SK-N-SH (cell line): Measurements from ENCODE around the gene RASSF3. TPM values are rescaled to one million over a fixed set of nuclear protein-coding genes. Genes with fewer than 3 reads are reported as not detected.

Experiments
- CTCF ChIA-PET: fragments of 300-600, 350-600 bp; formaldehyde crosslinking; extraction: SDS; loops from one replicate; lab custom pipeline; 2021; lab: Yijun Ruan, JAX
- POLR2A ChIA-PET: fragments of 350-600 bp; sonication (Branson Sonifier 250); formaldehyde crosslinking; extraction: SDS; loops from one replicate; lab custom pipeline; 2020; ENCODE audit warnings: antibody characterized with exemption, inconsistent platforms; lab: Yijun Ruan, JAX
- DNase-seq: peaks from one replicate; pipeline ENCODE4 v3.0.0; 2012
- H2AFZ ChIP-seq: fragments of 200-600 bp; sonication (generic); 2 replicates; pipeline ENCODE4 v1.8.1; 2016; ENCODE audit warnings: antibody characterized with exemption, mild to moderate bottlenecking, low read depth
- H3F3A ChIP-seq: fragments of 200-600 bp; sonication (generic); replicated peaks from 2 replicates; pipeline ENCODE3; 2016; ENCODE audit warnings: antibody characterized with exemption, mild to moderate bottlenecking; ENCODE audit not compliant: insufficient read depth
- H3K27ac ChIP-seq, 2 experiments: fragments of 200-500 bp in 1 of 2; fragments of 200-600 bp in 1 of 2; sonication (Bioruptor generic) in 1 of 2; sonication (generic), shearing (Covaris generic) in 1 of 2; 2 replicates each; pipeline versions ENCODE4 v1.5.1 to v1.6.1; 2014 to 2016; ENCODE audit warnings: low read depth in 2 of 2, inconsistent platforms in 1 of 2, low read length in 1 of 2, mild to moderate bottlenecking in 1 of 2, mixed read lengths in 1 of 2
- H3K27me3 ChIP-seq: fragments of 200-600 bp; sonication (generic), shearing (Covaris generic); 2 replicates; pipeline ENCODE4 v1.6.1; 2016; ENCODE audit warnings: mixed run types; ENCODE audit not compliant: insufficient read depth
- H3K36me3 ChIP-seq, 2 experiments: fragments of 200-500 bp in 1 of 2; fragments of 200-600 bp in 1 of 2; sonication (Bioruptor generic) in 1 of 2; sonication (generic) in 1 of 2; replicated peaks in 1 of 2; 2 replicates each; pipeline versions ENCODE3 to v1.5.1; 2014 to 2016; ENCODE audit warnings: low read length in 1 of 2, mild to moderate bottlenecking in 1 of 2; ENCODE audit not compliant: insufficient read depth in 2 of 2, control insufficient read depth in 1 of 2
- H3K4me1 ChIP-seq, 2 experiments: fragments of 200-500 bp in 1 of 2; fragments of 200-600 bp in 1 of 2; sonication (Bioruptor generic) in 1 of 2; sonication (generic), shearing (Covaris generic) in 1 of 2; 2 replicates each; pipeline versions ENCODE4 v1.5.1 to v1.6.1; 2014 to 2016; ENCODE audit warnings: low read depth in 1 of 2, low read length in 1 of 2, mixed run types in 1 of 2; ENCODE audit not compliant: insufficient read depth in 2 of 2, control insufficient read depth in 1 of 2
- H3K4me2 ChIP-seq: fragments of 200-600 bp; sonication (generic), shearing (Covaris generic); 2 replicates; pipeline ENCODE4 v1.6.1; 2017; ENCODE audit warnings: mixed run types
- H3K4me3 ChIP-seq, 2 experiments: fragments of 200-500 bp in 1 of 2; fragments of 200-600 bp in 1 of 2; sonication (Bioruptor generic) in 1 of 2; sonication (generic), shearing (Covaris generic) in 1 of 2; 2 replicates each; pipeline versions ENCODE4 v1.5.1 to v1.8.1; 2014 to 2016; ENCODE audit warnings: low read depth in 2 of 2, inconsistent platforms in 1 of 2, low read length in 1 of 2, mild to moderate bottlenecking in 1 of 2, mixed read lengths in 1 of 2, moderate library complexity in 1 of 2
- H3K79me2 ChIP-seq: fragments of 200-600 bp; sonication (generic); 2 replicates; pipeline ENCODE4 v1.8.1; 2017; ENCODE audit warnings: mild to moderate bottlenecking; ENCODE audit not compliant: insufficient read depth
- H3K9ac ChIP-seq: fragments of 200-600 bp; sonication (generic); 2 replicates; pipeline ENCODE4 v1.6.1; 2017; ENCODE audit warnings: mixed run types
- H3K9me2 ChIP-seq: fragments of 200-600 bp; sonication (generic); 2 replicates; pipeline ENCODE4 v1.6.1; 2017; ENCODE audit warnings: mixed run types
- H3K9me3 ChIP-seq: fragments of 200-600 bp; sonication (generic); 2 replicates; pipeline ENCODE4 v1.6.1; 2017; ENCODE audit warnings: mixed run types, mild to moderate bottlenecking, moderate library complexity
- H4K20me1 ChIP-seq: fragments of 200-600 bp; sonication (generic); 2 replicates; pipeline ENCODE4 v1.6.1; 2017; ENCODE audit warnings: mild to moderate bottlenecking, mixed run types; ENCODE audit not compliant: insufficient read depth
- CHD2 ChIP-seq: fragments of 150-350 bp; IDR thresholded peaks from 2 replicates; pipeline ENCODE4 v1.6.1; 2018; ENCODE audit warnings: low read length; ENCODE audit not compliant: partially characterized antibody
- ELF1 ChIP-seq: IDR thresholded peaks from 2 replicates; pipeline ENCODE4 v1.4.0; 2012
- EP300 ChIP-seq, 2 experiments: IDR thresholded peaks; 2 replicates each; pipeline versions ENCODE4 v1.4.0 to v1.6.1; 2012; ENCODE audit warnings: borderline replicate concordance in 1 of 2, low read depth in 1 of 2, low read length in 1 of 2
- EZH2phosphoT487 ChIP-seq: fragments of 200-600 bp; sonication (generic); IDR thresholded peaks from 2 replicates; pipeline ENCODE4 v1.6.1; 2017; ENCODE audit warnings: low read depth, mixed run types, mild to moderate bottlenecking, antibody characterized with exemption, moderate library complexity, borderline replicate concordance
- GABPA ChIP-seq: IDR thresholded peaks from 2 replicates; pipeline ENCODE4 v1.4.0; 2012; ENCODE audit warnings: low read depth, mild to moderate bottlenecking
- GATA2 ChIP-seq: sonication (generic); formaldehyde crosslinking; IDR thresholded peaks from 2 replicates; pipeline ENCODE4 v1.5.0; 2020; ENCODE audit warnings: mild to moderate bottlenecking, missing genetic modification reagents
- IRF3 ChIP-seq: fragments of 150-350 bp; IDR thresholded peaks from 2 replicates; pipeline ENCODE4 v1.6.1; 2016; ENCODE audit warnings: mild to moderate bottlenecking, low read depth, low read length
- JUND ChIP-seq: IDR thresholded peaks from 2 replicates; pipeline ENCODE4 v1.4.0; 2012
- MAX ChIP-seq: IDR thresholded peaks from 2 replicates; pipeline ENCODE4 v1.4.0; 2012; ENCODE audit warnings: low read depth
- MXI1 ChIP-seq: IDR thresholded peaks from 2 replicates; pipeline ENCODE4 v1.6.1; 2012; ENCODE audit warnings: mild to moderate bottlenecking, low read depth, low read length, improper control_type of control experiment
- NRF1 ChIP-seq: IDR thresholded peaks from 2 replicates; pipeline ENCODE4 v1.6.1; 2012; ENCODE audit warnings: low read depth, mild to moderate bottlenecking, low read length
- POLR2AphosphoS5 ChIP-seq: IDR thresholded peaks from 2 replicates; pipeline ENCODE4 v1.6.1; 2012; ENCODE audit warnings: low read depth, low read length
- RAD21 ChIP-seq: IDR thresholded peaks from 2 replicates; pipeline ENCODE4 v1.6.1; 2012; ENCODE audit warnings: mild to moderate bottlenecking, low read length
- RCOR1 ChIP-seq: fragments of 150-350 bp; IDR thresholded peaks from 2 replicates; pipeline ENCODE4 v1.6.1; 2017; ENCODE audit warnings: antibody characterized with exemption, low read length
- REST ChIP-seq: IDR thresholded peaks from 2 replicates; pipeline ENCODE4 v1.6.1; 2012; ENCODE audit warnings: mild to moderate bottlenecking, low read depth, low read length, moderate library complexity
- SIN3A ChIP-seq: IDR thresholded peaks from 2 replicates; pipeline ENCODE4 v1.6.1; 2012; ENCODE audit warnings: low read depth, mild to moderate bottlenecking, low read length, moderate library complexity, borderline replicate concordance
- TCF12 ChIP-seq: IDR thresholded peaks from 2 replicates; pipeline ENCODE4 v1.4.0; 2012
- TEAD4 ChIP-seq: IDR thresholded peaks from 2 replicates; pipeline ENCODE4 v1.4.0; 2012; ENCODE audit warnings: mild to moderate bottlenecking, borderline replicate concordance; ENCODE audit not compliant: insufficient read depth
- WGBS: methylation state at CpG from one replicate; pipeline ENCODE4 v1.1.6; 2017; ENCODE audit warnings: low lambda C conversion rate; 5-methylcytosine and 5-hydroxymethylcytosine counted together
- polyA plus RNA-seq, 3 experiments: library from polyadenylated mRNA; depleted of rRNA; stranded (reverse); fragments of >200 nt; gene quantifications; 2 replicates each; pipeline ENCODE4 v1.2.3, GENCODE V29; 2012

Gene RASSF3
- polyA plus RNA-seq, 1 of the 3 experiments (the other 2 are of a cell fraction) = 11.1 TPM

GRCh38 chr12:64663015-64663414, 52.7 kb downstream of the RASSF3 start:
- CTCF ChIA-PET = interaction anchor here (0.7 kb wide), 1 partner anchor 33 kb away, joined by 3 read pairs; no protein-coding TSS in a partner anchor
- 90% methylated on average over 5 of the region's 5 CpGs for WGBS
- no peak overlapping the region for H3K27ac ChIP-seq

GRCh38 chr12:64665514-64665913, 55.2 kb downstream of the RASSF3 start:
- Histone ChIP-seq H3K79me2 (peaks cover 52% of the 10 kb centered on the region), H3K9me3 (no peaks in the 10 kb centered on the region), H2AFZ (no peak overlapping the region), H3K36me3 (no peaks in the 10 kb centered on the region), H3K27me3 (no peaks in the 10 kb centered on the region), H3K4me3 (no peak overlapping the region), H3K9me2 (no peaks in the 10 kb centered on the region), H3F3A (no peaks in the 10 kb centered on the region), H3K4me1 (peaks cover 21 to 26% of the 10 kb centered on the region in 2 experiments; a peak in 3 of 4 replicates), H4K20me1 (0 out of 2 replicates have a peak, but pooled peaks cover 7% of the 10 kb centered on the region), H3K9ac (no peak overlapping the region), H3K27ac (no peak overlapping the region), H3K4me2 (no peak overlapping the region)
- ChIA-PET POLR2A (no interaction called here), CTCF (no interaction called here)
- DNase-seq = no peak
- WGBS = 97% methylated on average over 4 of the region's 4 CpGs
- TF ChIP-seq GATA2 = no peak
- no peak for TF ChIP-seq JUND
- no peak for TF ChIP-seq ELF1
- no peak for TF ChIP-seq IRF3
- no peak for TF ChIP-seq REST
- TF ChIP-seq GABPA = no peak
- TF ChIP-seq TCF12 = no peak
- TF ChIP-seq CHD2 = no peak
- TF ChIP-seq RAD21 = no peak

More at GRCh38 chr12:64663015-64663414, 52.7 kb downstream of the RASSF3 start:
- Histone ChIP-seq H3F3A (no peaks in the 10 kb centered on the region), H3K4me3 (no peak overlapping the region), H3K79me2 (peaks cover 54% of the 10 kb centered on the region), H4K20me1 (0 out of 2 replicates have a peak, but pooled peaks cover 7% of the 10 kb centered on the region), H3K9ac (no peak overlapping the region), H3K9me3 (no peaks in the 10 kb centered on the region), H2AFZ (no peak overlapping the region), H3K4me1 (peaks cover 8 to 13% of the 10 kb centered on the region in 2 experiments; a peak in 2 of 4 replicates), H3K27me3 (no peaks in the 10 kb centered on the region), H3K36me3 (no peaks in the 10 kb centered on the region), H3K4me2 (no peak overlapping the region), H3K9me2 (no peaks in the 10 kb centered on the region)
- DNase-seq = no peak
- POLR2A ChIA-PET = no interaction called here
- TF ChIP-seq MXI1 (no peak), JUND (no peak), SIN3A (no peak), EZH2phosphoT487 (no peak), TEAD4 (no peak), MAX (no peak), REST (no peak), RCOR1 (no peak), POLR2AphosphoS5 (no peak), GABPA (no peak), ELF1 (no peak), EP300 (IDR thresholded peaks at IDR 0.05; ENCODE audit: borderline replicate concordance in 1 of 2, low read depth in 1 of 2, low read length in 1 of 2) (no peak), NRF1 (no peak)
